HG02610 (cell line): Measurements from ENCODE around the gene SOX5.
"Not testable (repeated sequence)": the region's sequence is repeated elsewhere in the genome, so short reads cannot be mapped to it uniquely, and the experiment has no call there.

Experiments used
- ATAC-seq: cut with Tn5 transposase; IDR thresholded peaks from one replicate; pipeline ENCODE4 v1.9.1; 2021; ENCODE audit warnings: mild to moderate bottlenecking, moderate library complexity; ENCODE audit not compliant: unreplicated experiment

SOX5 gene

DNA sequence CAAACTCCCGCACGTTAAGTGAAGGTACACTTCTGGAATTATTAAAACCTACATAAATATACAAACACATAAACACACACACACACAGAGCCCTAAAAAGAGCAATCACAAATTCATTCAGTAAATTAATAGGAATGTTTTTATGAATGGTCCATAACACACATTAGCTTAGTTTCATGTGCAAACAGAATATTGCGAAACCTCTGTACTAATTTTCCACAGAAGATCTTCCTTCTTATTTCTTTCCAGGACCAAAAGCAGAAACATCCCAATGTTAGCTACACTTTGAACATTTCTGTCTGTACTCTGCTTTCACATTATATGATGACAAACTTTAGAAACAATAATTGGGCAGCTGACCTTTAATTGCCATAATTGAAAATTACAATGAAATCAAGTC is 101.6 kb downstream of the SOX5 start:
- no peak for ATAC-seq

DNA sequence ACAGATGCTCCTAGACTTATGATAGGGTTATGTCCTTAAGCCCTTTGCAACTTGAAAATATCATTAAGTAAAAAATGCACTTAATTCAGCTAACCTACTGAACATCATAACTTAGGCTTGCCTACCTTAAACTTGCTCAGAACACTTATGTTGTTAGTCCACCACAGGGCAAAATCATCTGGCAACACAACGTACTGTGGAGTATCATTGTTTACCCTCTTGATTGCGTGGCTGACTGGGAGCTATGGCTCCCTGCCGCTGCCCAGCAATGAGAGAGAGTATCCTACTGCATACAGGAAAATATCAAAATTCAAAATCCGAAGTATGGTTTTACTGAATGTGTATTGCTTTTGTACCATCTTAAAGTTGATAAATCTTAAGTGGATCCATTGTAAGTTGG is 105.5 kb downstream of the SOX5 start:
- no peak for ATAC-seq

GRCh38 chr12:23834076-23834475 is 115.4 kb downstream of the SOX5 start:
- no peak for ATAC-seq

- no peak for ATAC-seq
Measured at GRCh38 chr12:23831739-23832138, 117.7 kb downstream of the SOX5 start.

GRCh38 chr12:23830210-23830609 is 119.3 kb downstream of the SOX5 start:
- ATAC-seq, result no peak

DNA sequence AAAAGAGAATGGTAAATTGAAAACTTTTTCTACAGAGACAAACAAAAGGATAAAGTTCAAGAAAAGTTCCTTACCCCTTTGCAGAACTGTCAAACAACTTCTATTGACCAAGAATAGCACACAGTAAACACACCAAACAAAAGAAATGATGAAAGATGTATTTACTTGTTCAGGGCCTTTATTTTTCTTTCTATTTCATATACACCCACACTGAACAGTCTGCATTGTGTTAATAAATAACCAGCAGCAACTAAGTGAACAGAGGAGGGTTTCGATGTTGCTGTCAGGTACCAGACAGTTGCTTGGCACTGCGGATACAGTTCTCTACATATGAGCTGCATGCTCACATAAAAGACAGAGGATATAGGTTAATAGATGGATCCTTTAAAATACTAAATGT is 122.1 kb downstream of the SOX5 start:
- ATAC-seq, result no peak

GRCh38 chr12:23825124-23825523 is 124.3 kb downstream of the SOX5 start:
- not testable (repeated sequence) for ATAC-seq

DNA sequence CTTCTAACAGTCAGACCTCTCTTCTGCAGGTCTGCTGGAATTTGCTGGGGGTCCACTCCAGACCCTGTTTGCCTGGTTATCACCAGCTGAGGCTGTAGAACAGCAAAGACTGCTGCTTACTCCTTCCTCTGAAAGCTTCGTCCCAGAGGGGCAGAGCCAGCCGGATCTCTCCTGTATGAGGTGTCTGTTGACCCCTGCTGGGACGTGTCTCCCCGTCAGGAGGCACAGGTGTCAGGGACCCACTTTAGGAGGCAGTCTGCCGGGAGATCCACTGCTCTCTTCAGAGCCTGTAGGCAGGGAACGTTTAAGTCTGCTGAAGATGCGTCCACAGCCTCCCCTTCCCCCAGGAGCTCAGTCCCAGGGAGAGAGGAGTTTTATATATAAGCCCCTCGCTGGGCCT is 125.1 kb downstream of the SOX5 start:
- ATAC-seq, result no peak

DNA sequence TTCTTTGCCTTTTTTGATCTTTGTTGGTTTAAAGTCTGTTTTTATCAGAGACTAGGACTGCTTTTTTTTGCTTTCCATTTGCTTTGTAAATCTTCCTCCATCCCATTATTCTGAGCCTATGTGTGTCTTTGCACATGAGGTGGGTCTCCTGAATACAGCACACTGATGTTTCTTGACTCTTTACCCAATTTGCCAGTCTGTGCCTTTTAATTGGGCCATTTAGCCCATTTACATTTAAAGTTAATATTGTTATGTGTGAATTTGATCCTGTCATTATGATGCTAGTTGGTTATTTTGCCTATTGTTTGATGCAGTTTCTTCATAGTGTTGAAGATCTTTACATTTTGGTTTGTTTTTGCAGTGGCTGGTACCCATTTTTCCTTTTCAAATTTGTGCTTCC is 126.6 kb downstream of the SOX5 start:
- not testable (repeated sequence) for ATAC-seq

- no peak for ATAC-seq
Measured at GRCh38 chr12:23817345-23817744, 132.1 kb downstream of the SOX5 start.

DNA sequence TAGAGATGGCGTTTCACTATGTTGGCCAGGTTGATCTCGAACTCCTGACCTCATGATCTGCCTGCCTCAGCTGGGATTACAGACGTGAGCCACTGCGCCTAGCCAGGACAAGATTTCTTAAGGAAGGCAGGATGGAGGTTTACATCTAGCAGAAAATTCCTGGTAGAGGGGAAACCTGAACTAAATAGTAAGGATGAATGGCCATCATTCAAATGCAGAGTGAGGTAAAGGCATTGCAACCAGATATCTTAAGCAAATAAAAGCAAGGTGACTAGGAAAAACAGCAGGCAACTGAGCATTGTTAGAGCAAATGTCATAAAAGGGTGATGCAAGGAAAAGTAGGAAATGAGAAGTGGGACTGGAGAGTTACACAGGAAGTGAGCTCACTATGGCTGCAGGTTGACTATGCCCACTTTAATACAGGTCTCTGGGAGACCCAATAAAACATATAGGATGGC is 133.0 kb downstream of the SOX5 start:
- no peak for ATAC-seq

DNA sequence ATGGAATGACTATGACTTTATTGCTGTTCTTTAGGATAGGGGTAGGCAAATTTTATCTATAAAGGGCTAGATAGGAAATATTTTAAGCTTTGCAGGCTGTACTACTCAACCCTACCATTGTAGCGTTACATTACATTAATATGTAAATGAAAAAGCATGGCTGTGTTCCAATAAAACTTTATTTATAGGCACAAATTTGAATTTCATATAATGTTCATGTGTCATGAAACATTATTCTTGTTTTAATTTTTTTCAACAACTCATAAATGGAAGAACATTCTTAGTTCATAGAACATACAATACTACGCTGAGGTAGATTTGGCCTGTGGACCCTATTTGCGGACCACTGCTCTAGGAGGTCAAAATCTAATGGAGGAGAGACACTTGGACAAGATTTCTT is 133.7 kb downstream of the SOX5 start:
- no peak for ATAC-seq

DNA sequence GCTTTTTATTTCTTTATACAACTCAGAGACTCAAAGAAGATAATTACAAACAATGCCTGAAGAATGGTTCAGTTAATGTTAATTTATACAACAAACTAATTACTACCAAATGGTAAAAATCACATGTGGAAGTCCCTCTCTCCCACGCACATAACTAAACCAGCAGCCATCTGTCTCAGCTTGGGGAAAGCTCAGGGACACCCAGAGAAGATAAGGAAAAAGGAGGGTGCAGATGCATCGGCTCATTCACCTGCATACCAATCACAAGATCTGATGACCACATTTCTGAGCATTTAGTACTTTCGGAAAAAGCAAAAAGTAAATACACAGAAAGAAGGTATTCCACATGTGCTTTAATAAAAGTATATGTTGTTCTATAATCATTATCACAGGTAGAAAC is 136.3 kb downstream of the SOX5 start:
- ATAC-seq, result no peak

GRCh38 chr12:23810329-23810902 is 139.1 kb downstream of the SOX5 start:
- no peak for ATAC-seq

- ATAC-seq, result no peak
Measured at GRCh38 chr12:23803540-23803939, 145.9 kb downstream of the SOX5 start.

GRCh38 chr12:23795494-23795893 is 154.0 kb downstream of the SOX5 start:
- no peak for ATAC-seq

- ATAC-seq, result no peak
Measured at GRCh38 chr12:23781118-23781517, 168.4 kb downstream of the SOX5 start.

- no peak for ATAC-seq
Measured at GRCh38 chr12:23775208-23775607, 174.3 kb downstream of the SOX5 start.

DNA sequence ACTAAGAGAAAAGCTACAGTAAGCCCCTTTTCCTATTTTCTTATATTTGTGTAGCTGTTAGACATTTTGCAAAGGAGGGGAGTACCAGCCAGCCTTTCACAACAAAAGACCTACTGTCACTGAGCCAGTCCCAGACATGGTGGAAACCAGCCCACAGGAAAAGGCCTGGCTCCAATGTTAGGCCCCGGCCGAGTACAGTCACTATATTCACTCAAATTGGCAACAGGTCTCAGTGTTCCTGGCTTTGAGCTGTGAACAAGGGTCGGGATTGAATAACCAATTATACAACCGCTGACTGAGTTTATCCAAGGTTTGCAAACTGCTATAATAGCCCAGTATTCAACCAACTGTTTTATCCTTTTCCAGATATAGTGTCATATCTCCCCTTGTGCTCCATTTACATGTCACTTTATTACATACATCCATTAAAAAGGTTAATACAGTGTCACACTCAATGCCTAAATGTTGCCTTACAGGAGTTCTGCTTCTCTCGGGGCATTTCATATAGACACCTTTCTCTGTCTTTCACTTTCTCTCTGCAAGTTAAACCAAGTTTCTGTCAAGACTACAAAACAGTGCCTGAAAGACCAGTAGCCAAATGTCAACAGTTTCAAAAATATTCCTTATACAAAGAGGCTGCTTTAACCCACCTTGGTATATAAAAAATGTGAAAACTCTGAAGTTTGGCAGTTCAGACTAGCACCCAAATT is 178.1 kb downstream of the SOX5 start:
- no peak for ATAC-seq

DNA sequence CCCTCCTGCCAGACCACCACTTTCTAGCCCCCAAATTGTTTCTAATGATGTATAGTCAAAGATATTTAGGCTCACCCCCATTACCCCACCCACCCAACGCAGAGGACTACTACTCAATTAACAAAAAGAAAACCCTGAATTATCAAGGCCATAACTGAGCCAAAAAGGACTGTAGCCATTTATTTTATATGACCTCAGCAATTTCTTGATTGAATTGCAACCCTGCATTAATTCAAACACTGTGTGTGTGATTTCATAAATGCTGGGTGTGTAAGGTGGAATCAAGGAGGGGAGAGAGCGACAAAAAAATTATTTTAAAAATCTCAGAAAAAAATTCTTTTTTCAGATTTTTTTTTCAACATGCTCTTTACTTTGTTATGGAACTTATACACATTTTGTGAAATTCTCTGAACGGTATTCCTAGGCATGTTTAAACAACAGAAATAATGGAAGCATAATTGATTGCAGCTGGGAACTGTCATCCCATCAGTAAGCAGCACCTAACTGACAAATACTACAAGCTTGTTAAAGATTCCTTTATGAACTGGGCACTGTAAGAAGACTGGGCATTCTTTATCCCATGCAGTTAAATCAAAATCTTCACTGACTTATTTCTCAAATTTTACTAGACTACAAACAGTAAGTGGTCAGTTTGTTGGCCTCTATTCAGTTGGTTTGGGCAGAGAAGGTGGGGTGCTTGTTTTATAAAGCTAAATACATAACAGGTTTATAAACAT is 179.1 kb downstream of the SOX5 start:
- no peak for ATAC-seq

- no peak for ATAC-seq
Measured at GRCh38 chr12:23767834-23768233, 181.6 kb downstream of the SOX5 start.

DNA sequence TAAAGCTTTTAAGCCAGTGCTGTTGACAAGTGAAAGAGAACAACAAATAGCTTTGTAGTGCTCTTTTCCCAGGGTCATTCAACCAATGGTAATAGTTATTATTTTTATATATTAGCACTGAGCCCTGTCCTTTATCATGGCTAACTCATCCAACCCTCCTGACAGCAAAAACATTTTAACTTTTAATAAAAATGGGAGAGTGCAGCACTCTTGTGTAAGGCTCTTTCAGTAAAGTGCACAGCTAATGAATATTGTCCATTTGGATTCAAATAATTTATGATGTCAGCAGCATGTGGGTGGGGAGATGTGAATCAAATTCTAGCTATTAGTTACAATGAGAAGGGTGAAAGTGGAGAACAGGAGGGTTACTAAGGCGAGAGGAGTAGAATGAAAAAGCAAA is 185.7 kb downstream of the SOX5 start:
- ATAC-seq, result no peak
